ENCODE data around the gene GCAT. TPM values are rescaled to one million over a fixed set of nuclear protein-coding genes. Genes with fewer than 3 reads are reported as not detected.

The GCAT gene
- total RNA-seq, 2 experiments from 2014 or later = 1.4 to 1.8 TPM

GRCh38 chr22:37771081-37771480 is 36.7 kb upstream of the GCAT start:
- peaks cover 21% of the 10 kb centered on the region for H3K36me3 Mint-ChIP-seq (ENCODE audit: low read depth)
- intact Hi-C loops (cut with DNase I, micrococcal nuclease) = no loop called here
- Histone ChIP-seq H3K4me1 (ENCODE audit: insufficient read depth, low read length) (no peaks in the 10 kb centered on the region), H3K4me3 (ENCODE audit: low read length) (no peak overlapping the region), H3K27me3 (ENCODE audit: control insufficient read depth in 1 of 2, insufficient read depth in 2 of 2, low read length in 2 of 2) (no peaks in the 10 kb centered on the region), H3K36me3 (ENCODE audit: insufficient read depth, low read length) (peaks cover 32% of the 10 kb centered on the region), H3K27ac (ENCODE audit: low read depth in 1 of 2, low read length in 2 of 2) (no peak overlapping the region), H3K9me3 (ENCODE audit: control insufficient read depth in 1 of 2, insufficient read depth in 1 of 2, low read length in 2 of 2) (no peaks in the 10 kb centered on the region)
- ChIA-PET POLR2A (no interaction called here), CTCF (no interaction called here)
- DNase-seq (no peak), ATAC-seq (ENCODE audit: poor library complexity) (no peak)
- H3K4me1 Mint-ChIP-seq (ENCODE audit: low read depth) = no peaks in the 10 kb centered on the region
- no peak overlapping the region for H3K4me3 Mint-ChIP-seq
- H3K27ac Mint-ChIP-seq = no peak overlapping the region
- H3K27me3 Mint-ChIP-seq = no peaks in the 10 kb centered on the region
- H3K9me3 Mint-ChIP-seq = no peaks in the 10 kb centered on the region
- TF ChIP-seq, protein P1, sequence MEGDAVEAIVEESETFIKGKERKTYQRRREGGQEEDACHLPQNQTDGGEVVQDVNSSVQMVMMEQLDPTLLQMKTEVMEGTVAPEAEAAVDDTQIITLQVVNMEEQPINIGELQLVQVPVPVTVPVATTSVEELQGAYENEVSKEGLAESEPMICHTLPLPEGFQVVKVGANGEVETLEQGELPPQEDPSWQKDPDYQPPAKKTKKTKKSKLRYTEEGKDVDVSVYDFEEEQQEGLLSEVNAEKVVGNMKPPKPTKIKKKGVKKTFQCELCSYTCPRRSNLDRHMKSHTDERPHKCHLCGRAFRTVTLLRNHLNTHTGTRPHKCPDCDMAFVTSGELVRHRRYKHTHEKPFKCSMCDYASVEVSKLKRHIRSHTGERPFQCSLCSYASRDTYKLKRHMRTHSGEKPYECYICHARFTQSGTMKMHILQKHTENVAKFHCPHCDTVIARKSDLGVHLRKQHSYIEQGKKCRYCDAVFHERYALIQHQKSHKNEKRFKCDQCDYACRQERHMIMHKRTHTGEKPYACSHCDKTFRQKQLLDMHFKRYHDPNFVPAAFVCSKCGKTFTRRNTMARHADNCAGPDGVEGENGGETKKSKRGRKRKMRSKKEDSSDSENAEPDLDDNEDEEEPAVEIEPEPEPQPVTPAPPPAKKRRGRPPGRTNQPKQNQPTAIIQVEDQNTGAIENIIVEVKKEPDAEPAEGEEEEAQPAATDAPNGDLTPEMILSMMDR (IDR thresholded peaks at IDR 0.05) = no peak

DNA sequence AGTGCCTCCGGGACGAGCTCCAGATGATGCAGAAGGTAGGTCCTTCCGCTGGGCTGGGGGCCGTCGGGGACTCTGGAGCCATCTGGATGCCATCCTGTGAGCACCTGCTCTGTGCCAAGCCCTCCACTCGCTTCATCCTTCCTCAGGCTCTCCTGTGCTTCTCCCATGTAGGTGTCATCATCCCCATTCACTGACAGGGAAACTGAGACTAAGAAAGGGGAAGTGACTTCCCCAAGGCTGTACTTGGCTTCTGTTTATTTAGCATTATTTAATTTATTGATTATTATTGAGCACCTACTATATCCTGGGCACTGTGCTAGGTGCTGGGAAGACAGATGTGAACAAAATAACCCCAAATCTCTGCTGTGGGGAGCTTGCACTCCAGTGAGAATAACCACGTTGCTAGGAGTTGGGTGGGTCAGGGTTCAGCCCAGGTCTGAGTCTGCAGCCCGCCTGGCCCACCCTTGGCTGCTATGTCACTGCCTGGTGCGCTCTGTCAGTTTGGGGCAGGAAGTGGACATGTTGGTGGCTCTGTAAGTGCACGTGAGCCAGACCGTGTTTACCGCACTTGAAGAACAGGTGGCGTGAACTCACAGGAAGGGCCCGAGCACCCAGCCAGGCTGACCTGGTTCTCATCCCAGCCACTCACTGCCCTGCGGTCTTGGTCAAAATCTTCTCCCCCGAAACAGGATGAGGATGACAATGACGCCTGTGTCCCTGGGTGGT is 35.9 kb upstream of the GCAT start:
- no peak overlapping the region for H3K4me3 Mint-ChIP-seq
- no peaks in the 10 kb centered on the region for H3K4me1 ChIP-seq (ENCODE audit: insufficient read depth, low read length)
- H3K27ac ChIP-seq (ENCODE audit: low read depth in 1 of 2, low read length in 2 of 2) = no peak overlapping the region
- POLR2A ChIA-PET = no interaction called here
- no peak overlapping the region for H3K4me3 ChIP-seq (ENCODE audit: low read length)
- no peaks in the 10 kb centered on the region for H3K9me3 Mint-ChIP-seq
- ATAC-seq (ENCODE audit: poor library complexity) (no peak), DNase-seq (no peak)
- H3K27me3 ChIP-seq (ENCODE audit: control insufficient read depth in 1 of 2, insufficient read depth in 2 of 2, low read length in 2 of 2) = no peaks in the 10 kb centered on the region
- no peaks in the 10 kb centered on the region for H3K4me1 Mint-ChIP-seq (ENCODE audit: low read depth)
- no peaks in the 10 kb centered on the region for H3K27me3 Mint-ChIP-seq
- CTCF ChIA-PET = no interaction called here
- intact Hi-C loops (cut with DNase I, micrococcal nuclease) = no loop called here
- peaks cover 32% of the 10 kb centered on the region for H3K36me3 ChIP-seq (ENCODE audit: insufficient read depth, low read length)
- TF ChIP-seq, protein P1 (IDR thresholded peaks at IDR 0.05) = no peak
- H3K9me3 ChIP-seq (ENCODE audit: control insufficient read depth in 1 of 2, insufficient read depth in 1 of 2, low read length in 2 of 2) = no peaks in the 10 kb centered on the region
- H3K27ac Mint-ChIP-seq = no peak overlapping the region
- H3K36me3 Mint-ChIP-seq (ENCODE audit: low read depth) = peaks cover 21% of the 10 kb centered on the region

DNA sequence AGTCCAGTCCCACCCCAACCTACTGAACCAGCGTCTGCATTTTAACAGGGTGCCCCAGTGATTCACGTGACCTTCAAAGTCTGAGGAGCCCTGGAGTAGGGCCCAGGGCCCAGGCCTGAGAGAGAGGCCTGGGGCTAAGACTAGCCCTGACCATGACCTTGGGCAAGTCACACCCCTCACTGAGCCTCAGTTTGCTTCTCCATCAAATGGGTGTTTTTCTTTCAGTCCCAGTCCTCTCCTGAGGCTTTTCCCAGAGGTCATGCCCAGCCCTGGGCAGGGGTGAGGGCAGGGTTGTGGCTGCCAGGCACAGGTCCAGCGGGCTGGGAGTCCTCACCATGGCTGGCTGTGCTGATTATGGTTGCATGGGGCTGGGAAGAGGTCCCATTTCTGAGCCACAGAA is 33.0 kb upstream of the GCAT start:
- H3K27me3 Mint-ChIP-seq = no peaks in the 10 kb centered on the region
- DNase-seq (no peak), ATAC-seq (ENCODE audit: poor library complexity) (no peak)
- Histone ChIP-seq H3K4me3 (ENCODE audit: low read length) (no peak overlapping the region), H3K27me3 (ENCODE audit: control insufficient read depth in 1 of 2, insufficient read depth in 2 of 2, low read length in 2 of 2) (no peaks in the 10 kb centered on the region), H3K9me3 (ENCODE audit: control insufficient read depth in 1 of 2, insufficient read depth in 1 of 2, low read length in 2 of 2) (no peaks in the 10 kb centered on the region), H3K27ac (ENCODE audit: low read depth in 1 of 2, low read length in 2 of 2) (no peak overlapping the region), H3K36me3 (ENCODE audit: insufficient read depth, low read length) (peaks cover 24% of the 10 kb centered on the region), H3K4me1 (ENCODE audit: insufficient read depth, low read length) (no peaks in the 10 kb centered on the region)
- intact Hi-C loops (cut with DNase I, micrococcal nuclease) = no loop called here
- H3K4me1 Mint-ChIP-seq (ENCODE audit: low read depth) = no peaks in the 10 kb centered on the region
- POLR2A ChIA-PET = no interaction called here
- peaks cover 21% of the 10 kb centered on the region for H3K36me3 Mint-ChIP-seq (ENCODE audit: low read depth)
- H3K9me3 Mint-ChIP-seq = no peaks in the 10 kb centered on the region
- no peak overlapping the region for H3K4me3 Mint-ChIP-seq
- CTCF ChIA-PET = no interaction called here
- TF ChIP-seq, protein P1 (IDR thresholded peaks at IDR 0.05) = no peak
- H3K27ac Mint-ChIP-seq = no peak overlapping the region
